Thyroid gland (tissue), 4 donors: ENCODE data around the gene MACROD1. TPM values are rescaled to one million over a fixed set of nuclear protein-coding genes. Genes with fewer than 3 reads are reported as not detected.

Source experiments
- DNase-seq, 2 donors: peaks; one replicate each; pipeline ENCODE4 v3.0.0-alpha.2; 2019
- H3K27ac ChIP-seq, 3 donors: fragments of 200-600 bp; sonication (generic); 1 replicate in 2 of 3; 2 replicates in 1 of 3; pipeline ENCODE4 v1.5.1; 2016 to 2019; ENCODE audit warnings: mild to moderate bottlenecking in 1 of 3, moderate library complexity in 1 of 3
- H3K27me3 ChIP-seq: fragments of 200-600 bp; sonication (generic); one replicate; pipeline ENCODE4 v1.5.1; 2019
- H3K36me3 ChIP-seq, 2 donors: fragments of 200-600 bp; sonication (generic); one replicate each; pipeline ENCODE4 v1.5.1; 2016 to 2019
- H3K4me1 ChIP-seq, 2 donors: fragments of 200-600 bp; sonication (generic); one replicate each; pipeline ENCODE4 v1.5.1; 2017 to 2019
- H3K4me3 ChIP-seq, 3 donors: fragments of 200-600 bp; sonication (generic); replicated peaks in 1 of 3; 1 replicate in 2 of 3; 2 replicates in 1 of 3; pipeline ENCODE4 v1.5.1; 2016; ENCODE audit warnings: mild to moderate bottlenecking in 1 of 3
- H3K9me3 ChIP-seq: fragments of 200-600 bp; sonication (generic); one replicate; pipeline ENCODE4 v1.5.1; 2017
- POLR2A ChIP-seq, 2 donors: fragments of 450-650 bp; IDR thresholded peaks; one replicate each; pipeline ENCODE4 v1.6.1; 2017; ENCODE audit warnings: antibody characterized with exemption in 2 of 2, mild to moderate bottlenecking in 2 of 2, moderate library complexity in 1 of 2
- WGBS, 2 donors: methylation state at CpG; one replicate each; pipeline ENCODE4 v1.1.5; 2017; 5-methylcytosine and 5-hydroxymethylcytosine counted together
- intact Hi-C: fragments of 100-400 bp; cut with DNase I; formaldehyde crosslinking; loops from one replicate; pipeline ENCODE4 v1.15.1; 2023
- total RNA-seq, 4 donors: library from RNA; depleted of rRNA; stranded (reverse); fragments of >200 nt; gene quantifications; one replicate each; pipeline ENCODE4 v1.2.3, GENCODE V29; 2016
- TF ChIP-seq, protein P1 (sequence below), 6 experiments: fragments of 200-600 bp in 3 of 6; fragments of 450-650 bp in 3 of 6; sonication (generic) in 3 of 6; IDR thresholded peaks; one replicate each; pipeline ENCODE4 v1.5.1; 2016 to 2019; ENCODE audit warnings: antibody characterized with exemption in 6 of 6, mild to moderate bottlenecking in 2 of 6, inconsistent platforms in 1 of 6, moderate library complexity in 1 of 6

MACROD1 gene
- total RNA-seq, 4 donors from 2014 or later, result 62.5 to 89.5 (median 70.0) TPM

DNA sequence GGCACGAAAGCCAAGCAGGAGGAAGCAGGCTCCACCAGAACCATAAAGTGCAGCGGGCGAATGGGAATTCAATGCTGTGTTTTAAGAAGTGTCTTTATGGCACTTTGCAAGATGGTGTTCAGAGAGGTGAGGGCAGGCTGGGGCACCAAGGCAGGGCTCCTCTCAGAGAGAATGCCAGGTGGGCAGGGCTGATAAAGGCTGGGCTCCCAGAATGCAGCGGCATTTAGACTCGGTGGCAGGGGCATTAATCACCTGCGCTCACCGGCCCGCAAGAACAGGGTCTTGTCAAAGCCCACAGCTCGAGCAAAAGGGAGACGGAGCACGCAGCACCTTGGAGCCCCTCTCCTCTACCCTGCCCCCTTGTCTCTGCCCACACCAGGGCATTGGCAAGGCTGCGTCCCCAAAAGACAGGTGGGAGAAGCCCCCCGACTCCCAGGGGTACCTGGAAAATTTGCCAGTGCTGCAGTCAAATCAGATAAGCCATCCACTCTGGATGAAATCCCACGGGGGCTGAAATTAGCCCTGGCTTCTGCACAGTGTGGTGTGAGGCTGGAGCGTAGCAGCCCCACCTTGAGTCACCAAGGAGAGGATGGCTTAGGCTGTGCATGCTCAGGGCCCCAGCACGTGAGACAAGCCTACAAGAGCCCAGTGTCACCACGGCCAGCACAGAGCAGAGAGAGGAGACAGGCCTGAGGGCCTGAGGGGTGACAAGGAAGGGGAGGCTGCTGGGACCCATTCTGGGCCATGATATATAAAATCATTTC, 8.1 kb downstream of the MACROD1 start:
- no peaks in the 10 kb centered on the region for H3K27me3 ChIP-seq
- peaks cover 0 to 3% of the 10 kb centered on the region in 2 donors for H3K4me1 ChIP-seq
- no peak overlapping the region for H3K27ac ChIP-seq
- intact Hi-C loops, result no loop called here
- no peak overlapping the region for H3K4me3 ChIP-seq
- 89 to 93% methylated on average over 8 to 17 of the region's 17 CpGs for WGBS, 2 donors
- TF ChIP-seq, protein P1, sequence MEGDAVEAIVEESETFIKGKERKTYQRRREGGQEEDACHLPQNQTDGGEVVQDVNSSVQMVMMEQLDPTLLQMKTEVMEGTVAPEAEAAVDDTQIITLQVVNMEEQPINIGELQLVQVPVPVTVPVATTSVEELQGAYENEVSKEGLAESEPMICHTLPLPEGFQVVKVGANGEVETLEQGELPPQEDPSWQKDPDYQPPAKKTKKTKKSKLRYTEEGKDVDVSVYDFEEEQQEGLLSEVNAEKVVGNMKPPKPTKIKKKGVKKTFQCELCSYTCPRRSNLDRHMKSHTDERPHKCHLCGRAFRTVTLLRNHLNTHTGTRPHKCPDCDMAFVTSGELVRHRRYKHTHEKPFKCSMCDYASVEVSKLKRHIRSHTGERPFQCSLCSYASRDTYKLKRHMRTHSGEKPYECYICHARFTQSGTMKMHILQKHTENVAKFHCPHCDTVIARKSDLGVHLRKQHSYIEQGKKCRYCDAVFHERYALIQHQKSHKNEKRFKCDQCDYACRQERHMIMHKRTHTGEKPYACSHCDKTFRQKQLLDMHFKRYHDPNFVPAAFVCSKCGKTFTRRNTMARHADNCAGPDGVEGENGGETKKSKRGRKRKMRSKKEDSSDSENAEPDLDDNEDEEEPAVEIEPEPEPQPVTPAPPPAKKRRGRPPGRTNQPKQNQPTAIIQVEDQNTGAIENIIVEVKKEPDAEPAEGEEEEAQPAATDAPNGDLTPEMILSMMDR (IDR thresholded peaks at IDR 0.05), result no peak
- no peak for TF ChIP-seq POLR2A (IDR thresholded peaks at IDR 0.05)
- H3K9me3 ChIP-seq, result no peaks in the 10 kb centered on the region
- H3K36me3 ChIP-seq, result no peaks in the 10 kb centered on the region
- DNase-seq, result no peak

DNA sequence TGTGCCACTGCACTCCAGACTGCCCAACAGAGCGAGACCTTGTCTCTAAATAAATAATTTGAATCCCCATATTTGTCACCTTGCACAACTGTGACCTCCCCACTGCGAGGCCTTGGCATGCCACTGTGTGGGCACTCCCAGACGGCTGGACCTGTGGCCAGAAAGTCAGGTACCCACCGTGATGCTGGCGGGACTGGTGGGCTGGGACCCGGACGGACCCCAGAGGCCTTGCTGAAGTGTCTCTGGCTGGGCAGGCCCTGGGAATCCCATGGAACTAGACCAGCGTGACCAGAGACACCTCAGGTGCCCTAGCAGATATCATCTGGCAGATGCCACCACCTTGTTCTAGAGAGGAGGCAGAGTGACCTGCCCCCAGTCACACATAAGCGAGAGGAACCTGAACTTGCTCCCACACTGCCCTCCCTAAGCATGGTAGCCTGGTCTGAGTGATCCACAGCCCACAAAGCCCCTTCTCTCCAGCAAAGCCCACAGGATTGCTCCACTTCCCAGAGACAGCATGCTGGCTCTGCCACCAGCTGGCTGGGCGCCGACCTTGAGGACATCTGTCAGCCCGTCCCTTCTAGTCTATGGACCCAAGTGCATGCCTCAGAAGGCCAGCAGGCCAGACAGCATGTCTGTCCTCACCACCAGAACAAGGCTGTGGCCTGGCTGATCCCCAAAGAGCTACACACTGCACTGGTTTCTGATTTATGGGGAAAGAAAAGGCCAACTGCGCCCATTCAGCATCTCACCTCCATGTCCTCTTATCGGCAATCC, 9.5 kb downstream of the MACROD1 start:
- Histone ChIP-seq H3K4me3 (no peak overlapping the region), H3K27ac (no peak overlapping the region), H3K9me3 (no peaks in the 10 kb centered on the region), H3K4me1 (peaks cover under 1 to 5% of the 10 kb centered on the region in 2 donors), H3K36me3 (no peaks in the 10 kb centered on the region), H3K27me3 (no peaks in the 10 kb centered on the region)
- no peak for DNase-seq
- no peak for TF ChIP-seq POLR2A (IDR thresholded peaks at IDR 0.05)
- TF ChIP-seq, protein P1 (IDR thresholded peaks at IDR 0.05), result no peak
- 91 to 94% methylated on average over 10 to 13 of the region's 14 CpGs for WGBS, 2 donors
- intact Hi-C loops, result no loop called here

DNA sequence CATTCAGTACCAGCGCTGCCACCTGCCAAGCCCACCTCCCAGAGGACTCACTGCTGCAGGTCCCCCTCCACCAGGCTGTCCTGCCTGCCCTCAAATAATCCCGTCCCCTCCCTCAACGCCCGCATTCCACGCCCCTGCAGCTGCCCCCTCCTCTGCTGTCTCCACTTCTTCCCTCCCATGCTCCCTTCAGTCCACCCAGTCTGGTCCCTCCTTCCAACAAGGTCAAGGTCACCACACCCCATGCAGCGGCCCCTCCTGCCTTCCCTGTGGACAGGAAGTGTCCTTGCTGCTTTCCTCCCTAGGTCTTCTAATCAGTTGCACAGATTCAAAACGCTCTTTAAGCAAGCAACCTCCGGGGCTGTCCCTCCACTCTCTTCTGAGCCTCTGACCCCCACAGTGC, 12.1 kb downstream of the MACROD1 start:
- Histone ChIP-seq H3K27ac (no peak overlapping the region), H3K4me1 (peaks cover 19 to 25% of the 10 kb centered on the region in 2 donors), H3K27me3 (no peaks in the 10 kb centered on the region), H3K9me3 (no peaks in the 10 kb centered on the region), H3K36me3 (no peaks in the 10 kb centered on the region), H3K4me3 (no peak overlapping the region)
- TF ChIP-seq, protein P1 (IDR thresholded peaks at IDR 0.05), result no peak
- TF ChIP-seq POLR2A (IDR thresholded peaks at IDR 0.05), result no peak
- intact Hi-C loops, result loop anchor here (5.0 kb wide), 1 partner anchor 317 kb away; the partner anchor contains the start of gene MARK2
- no peak for DNase-seq
- 63 to 64% methylated on average over 8 of the region's 8 CpGs for WGBS, 2 donors

DNA sequence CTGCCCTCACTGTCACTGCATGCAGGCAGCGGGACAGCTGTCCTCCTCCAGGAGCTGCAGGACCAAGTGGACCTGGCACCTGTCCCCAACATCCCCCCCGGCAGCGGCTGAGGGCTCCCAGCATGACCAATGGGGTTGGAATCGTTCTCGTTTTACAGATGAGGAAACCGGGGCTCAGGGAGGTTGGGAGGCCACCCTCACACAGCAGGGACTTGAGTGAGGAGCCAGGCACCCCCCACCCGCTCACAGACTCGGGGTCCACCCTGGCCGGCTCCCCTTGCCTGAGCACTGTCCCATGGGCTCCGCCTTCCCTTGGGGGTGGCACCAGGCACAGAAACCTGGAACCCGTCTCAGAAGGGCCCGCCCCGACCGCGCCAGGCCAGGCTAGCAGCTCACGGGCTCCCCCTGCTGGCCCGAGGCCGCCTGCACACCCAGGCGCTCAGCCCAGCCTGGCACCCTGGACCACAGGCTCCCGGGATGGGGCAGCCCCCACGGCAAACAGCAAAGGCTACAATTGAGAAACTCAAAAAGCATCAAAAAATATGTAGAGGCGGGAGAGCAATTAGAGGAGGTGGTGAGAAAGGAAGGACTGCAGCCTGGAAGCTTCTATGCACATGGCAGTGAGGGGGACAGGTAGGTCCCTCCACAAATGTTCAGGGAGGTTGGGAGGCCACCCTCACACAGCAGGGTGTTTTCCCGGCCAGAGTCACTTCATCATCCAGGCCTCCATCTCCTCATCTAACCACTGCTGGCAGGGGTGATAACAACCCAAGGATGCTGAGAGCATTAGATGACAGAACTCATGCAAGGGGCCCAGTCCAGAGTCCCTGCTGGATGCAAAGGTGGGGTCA, 12.8 kb downstream of the MACROD1 start:
- no peak overlapping the region for H3K4me3 ChIP-seq

More for the DNA sequence above, 12.8 kb downstream of the MACROD1 start:
- Histone ChIP-seq H3K27ac (no peak overlapping the region), H3K4me1 (peaks cover 26 to 33% of the 10 kb centered on the region in 2 donors), H3K36me3 (no peaks in the 10 kb centered on the region), H3K27me3 (no peaks in the 10 kb centered on the region), H3K9me3 (no peaks in the 10 kb centered on the region)
- intact Hi-C loops, result loop anchor here (5.0 kb wide), 1 partner anchor 316 kb away; the partner anchor contains the start of gene MARK2
- 6 to 19% methylated on average over 6 to 7 of the region's 23 CpGs for WGBS, 2 donors
- DNase-seq, result peak; percentile 62 to 66
- TF ChIP-seq, protein P1 (IDR thresholded peaks at IDR 0.05), result peak; percentile 83 to 100 (median 98)
- TF ChIP-seq POLR2A (IDR thresholded peaks at IDR 0.05), result no peak
